Neural progenitor cell (in vitro differentiated cells): ENCODE measurements around the gene LRIG3.

Experiments
- EZH2 ChIP-seq: fragments of 200-600 bp; sonication (generic); IDR thresholded peaks from 2 replicates; pipeline ENCODE4 v1.6.1; 2017; ENCODE audit warnings: antibody characterized with exemption, mild to moderate bottlenecking, moderate library complexity
- EZH2phosphoT487 ChIP-seq: fragments of 200-600 bp; sonication (generic); IDR thresholded peaks from 2 replicates; pipeline ENCODE4 v1.6.1; 2017; ENCODE audit warnings: antibody characterized with exemption
- TF ChIP-seq, protein P1 (sequence below): fragments of 200-600 bp; sonication (generic); IDR thresholded peaks from 2 replicates; pipeline ENCODE4 v1.5.1; 2017; ENCODE audit warnings: antibody characterized with exemption, mild to moderate bottlenecking

DNA sequence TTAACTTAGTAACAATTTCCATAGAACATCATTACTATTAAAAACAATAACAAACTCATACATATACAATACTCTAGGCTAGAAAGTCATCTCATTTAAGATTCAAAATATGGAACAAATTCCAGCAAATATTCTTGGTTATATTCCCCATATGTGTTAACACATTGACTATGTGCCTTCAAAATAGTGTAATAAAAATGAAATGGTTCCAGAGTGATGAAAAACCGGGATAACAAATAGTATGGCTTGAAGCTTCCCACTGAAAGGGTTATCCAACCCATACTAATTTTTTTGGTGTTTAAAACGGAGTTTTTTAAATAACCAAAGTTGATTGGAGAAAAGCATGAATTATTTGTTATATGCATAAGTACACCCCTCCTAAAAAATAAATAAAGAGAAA lies 5.3 kb downstream of the LRIG3 start:
- TF ChIP-seq, protein P1, sequence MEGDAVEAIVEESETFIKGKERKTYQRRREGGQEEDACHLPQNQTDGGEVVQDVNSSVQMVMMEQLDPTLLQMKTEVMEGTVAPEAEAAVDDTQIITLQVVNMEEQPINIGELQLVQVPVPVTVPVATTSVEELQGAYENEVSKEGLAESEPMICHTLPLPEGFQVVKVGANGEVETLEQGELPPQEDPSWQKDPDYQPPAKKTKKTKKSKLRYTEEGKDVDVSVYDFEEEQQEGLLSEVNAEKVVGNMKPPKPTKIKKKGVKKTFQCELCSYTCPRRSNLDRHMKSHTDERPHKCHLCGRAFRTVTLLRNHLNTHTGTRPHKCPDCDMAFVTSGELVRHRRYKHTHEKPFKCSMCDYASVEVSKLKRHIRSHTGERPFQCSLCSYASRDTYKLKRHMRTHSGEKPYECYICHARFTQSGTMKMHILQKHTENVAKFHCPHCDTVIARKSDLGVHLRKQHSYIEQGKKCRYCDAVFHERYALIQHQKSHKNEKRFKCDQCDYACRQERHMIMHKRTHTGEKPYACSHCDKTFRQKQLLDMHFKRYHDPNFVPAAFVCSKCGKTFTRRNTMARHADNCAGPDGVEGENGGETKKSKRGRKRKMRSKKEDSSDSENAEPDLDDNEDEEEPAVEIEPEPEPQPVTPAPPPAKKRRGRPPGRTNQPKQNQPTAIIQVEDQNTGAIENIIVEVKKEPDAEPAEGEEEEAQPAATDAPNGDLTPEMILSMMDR, result no peak
- TF ChIP-seq EZH2 (no peak), EZH2phosphoT487 (no peak)
